ENCODE results near the gene DUOX1.
"Not testable (repeated sequence)": the region's sequence is repeated elsewhere in the genome, so short reads cannot be mapped to it uniquely, and the experiment has no call there.

Gene DUOX1

GRCh38 chr15:45121706-45122417, 7.9 kb upstream of the DUOX1 start:
- no peak for DNase-seq (ENCODE audit: low read depth)

- DNase-seq (ENCODE audit: low read depth): no peak
These were observed 7.1 kb upstream of the DUOX1 start for GRCh38 chr15:45122719-45123118.

GRCh38 chr15:45123397-45123796, 6.4 kb upstream of the DUOX1 start:
- no peak for DNase-seq (ENCODE audit: low read depth)

- DNase-seq (ENCODE audit: low read depth): no peak
These were observed 3.1 kb upstream of the DUOX1 start for GRCh38 chr15:45126535-45127158.

GRCh38 chr15:45128971-45129639, 689 bp upstream of the DUOX1 start:
- DNase-seq (ENCODE audit: low read depth): no peak

GRCh38 chr15:45130291-45131000, 652 bp downstream of the DUOX1 start:
- DNase-seq (ENCODE audit: low read depth): no peak

GRCh38 chr15:45131510-45131909, 1.7 kb downstream of the DUOX1 start:
- no peak for DNase-seq (ENCODE audit: low read depth)

GRCh38 chr15:45132844-45133560, 3.2 kb downstream of the DUOX1 start:
- DNase-seq (ENCODE audit: low read depth): no peak

- DNase-seq (ENCODE audit: low read depth): no peak
These were observed 3.7 kb downstream of the DUOX1 start for GRCh38 chr15:45133561-45133920.

- no peak for DNase-seq (ENCODE audit: low read depth)
These were observed 4.3 kb downstream of the DUOX1 start for GRCh38 chr15:45134046-45134445.

- DNase-seq (ENCODE audit: low read depth): no peak
These were observed 5.1 kb downstream of the DUOX1 start for GRCh38 chr15:45134682-45135604.

- not testable (repeated sequence) for DNase-seq (ENCODE audit: low read depth)
These were observed 6.0 kb downstream of the DUOX1 start for GRCh38 chr15:45135705-45136377.

- no peak for DNase-seq (ENCODE audit: low read depth)
These were observed 6.6 kb downstream of the DUOX1 start for GRCh38 chr15:45136378-45136764.

GRCh38 chr15:45137703-45138102, 7.9 kb downstream of the DUOX1 start:
- DNase-seq (ENCODE audit: low read depth): no peak

GRCh38 chr15:45138814-45139765, 9.3 kb downstream of the DUOX1 start:
- DNase-seq (ENCODE audit: low read depth): no peak

GRCh38 chr15:45139770-45140169, 10.0 kb downstream of the DUOX1 start:
- DNase-seq (ENCODE audit: low read depth): no peak

- no peak for DNase-seq (ENCODE audit: low read depth)
These were observed 10.9 kb downstream of the DUOX1 start for GRCh38 chr15:45140557-45141250.

- no peak for DNase-seq (ENCODE audit: low read depth)
These were observed 11.6 kb downstream of the DUOX1 start for GRCh38 chr15:45141386-45141785.

- no peak for DNase-seq (ENCODE audit: low read depth)
These were observed 13.3 kb downstream of the DUOX1 start for GRCh38 chr15:45143056-45143455.
